22Rv1 (cell line): Measurements from ENCODE around the gene ITPR1.

Source experiments
- ZFX ChIP-seq: fragments of 450-650 bp; IDR thresholded peaks from 2 replicates; pipeline ENCODE4 v1.6.1; 2017; ENCODE audit warnings: antibody characterized with exemption, borderline replicate concordance
- TF ChIP-seq, protein P1 (sequence below): fragments of 450-650 bp; IDR thresholded peaks from 2 replicates; pipeline ENCODE4 v1.5.1; 2017; ENCODE audit warnings: mild to moderate bottlenecking

DNA sequence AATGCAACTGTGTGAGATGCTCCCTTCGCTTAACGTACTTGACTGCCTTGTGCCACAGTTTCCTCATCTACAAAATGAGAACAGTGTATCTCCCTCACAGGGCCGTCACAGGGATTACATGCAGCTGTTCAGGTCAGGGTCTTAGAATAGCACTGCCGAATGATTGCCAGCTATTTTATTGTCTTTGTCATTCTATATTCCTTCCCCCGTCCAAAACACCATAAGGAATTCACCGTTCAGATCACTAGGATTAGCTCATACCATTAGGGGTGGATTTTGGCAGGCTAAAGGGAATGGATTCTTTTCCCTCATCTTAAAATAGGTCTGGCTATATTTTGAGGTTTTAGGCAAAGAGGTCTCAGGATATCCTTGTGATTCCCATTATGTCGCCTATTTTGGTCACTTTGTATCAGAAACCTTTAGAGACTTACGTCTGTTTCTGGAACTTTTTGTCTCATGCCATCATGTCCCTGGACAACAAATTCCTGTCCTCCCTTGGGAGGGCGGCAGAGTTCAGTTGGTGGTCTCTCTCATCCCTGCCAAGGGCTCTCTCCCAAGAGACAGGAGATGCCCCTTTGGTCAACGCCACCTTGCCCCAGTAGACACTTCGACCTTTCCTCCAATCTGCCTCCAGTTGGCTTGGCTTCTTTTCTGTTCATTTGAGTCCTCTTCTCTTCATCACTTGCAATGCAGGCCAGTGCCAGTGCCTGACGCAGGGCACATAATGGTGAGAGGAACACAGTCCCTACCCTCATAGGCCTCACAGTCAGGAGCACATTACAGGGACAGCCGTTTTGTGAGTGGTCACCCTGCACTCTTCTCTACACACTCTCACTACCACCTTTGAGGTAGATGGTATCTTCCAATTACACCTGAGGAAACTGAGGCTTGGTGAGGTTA lies 314.5 kb downstream of the ITPR1 start:
- TF ChIP-seq, protein P1, sequence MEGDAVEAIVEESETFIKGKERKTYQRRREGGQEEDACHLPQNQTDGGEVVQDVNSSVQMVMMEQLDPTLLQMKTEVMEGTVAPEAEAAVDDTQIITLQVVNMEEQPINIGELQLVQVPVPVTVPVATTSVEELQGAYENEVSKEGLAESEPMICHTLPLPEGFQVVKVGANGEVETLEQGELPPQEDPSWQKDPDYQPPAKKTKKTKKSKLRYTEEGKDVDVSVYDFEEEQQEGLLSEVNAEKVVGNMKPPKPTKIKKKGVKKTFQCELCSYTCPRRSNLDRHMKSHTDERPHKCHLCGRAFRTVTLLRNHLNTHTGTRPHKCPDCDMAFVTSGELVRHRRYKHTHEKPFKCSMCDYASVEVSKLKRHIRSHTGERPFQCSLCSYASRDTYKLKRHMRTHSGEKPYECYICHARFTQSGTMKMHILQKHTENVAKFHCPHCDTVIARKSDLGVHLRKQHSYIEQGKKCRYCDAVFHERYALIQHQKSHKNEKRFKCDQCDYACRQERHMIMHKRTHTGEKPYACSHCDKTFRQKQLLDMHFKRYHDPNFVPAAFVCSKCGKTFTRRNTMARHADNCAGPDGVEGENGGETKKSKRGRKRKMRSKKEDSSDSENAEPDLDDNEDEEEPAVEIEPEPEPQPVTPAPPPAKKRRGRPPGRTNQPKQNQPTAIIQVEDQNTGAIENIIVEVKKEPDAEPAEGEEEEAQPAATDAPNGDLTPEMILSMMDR = no peak
- TF ChIP-seq ZFX = no peak
